MM.1S (cell line): Measurements from ENCODE around the gene SMARCD3.

Experiments used
- EZH2 ChIP-seq: fragments of 300-600 bp; sonication (generic); optimal IDR thresholded peaks from 2 replicates; pipeline ENCODE3; 2017; ENCODE audit warnings: low read depth, mild to moderate bottlenecking, antibody characterized with exemption, low read length, mixed read lengths
- EZH2phosphoT487 ChIP-seq: fragments of 300-600 bp; sonication (generic); IDR thresholded peaks from 2 replicates; pipeline ENCODE4 v1.6.1; 2018; ENCODE audit warnings: antibody characterized with exemption, low read length
- TF ChIP-seq, protein P1 (sequence below): fragments of 300-600 bp; sonication (generic); IDR thresholded peaks from 2 replicates; pipeline ENCODE4 v1.5.1; 2016; ENCODE audit warnings: antibody characterized with exemption, low read length, mixed read lengths

DNA sequence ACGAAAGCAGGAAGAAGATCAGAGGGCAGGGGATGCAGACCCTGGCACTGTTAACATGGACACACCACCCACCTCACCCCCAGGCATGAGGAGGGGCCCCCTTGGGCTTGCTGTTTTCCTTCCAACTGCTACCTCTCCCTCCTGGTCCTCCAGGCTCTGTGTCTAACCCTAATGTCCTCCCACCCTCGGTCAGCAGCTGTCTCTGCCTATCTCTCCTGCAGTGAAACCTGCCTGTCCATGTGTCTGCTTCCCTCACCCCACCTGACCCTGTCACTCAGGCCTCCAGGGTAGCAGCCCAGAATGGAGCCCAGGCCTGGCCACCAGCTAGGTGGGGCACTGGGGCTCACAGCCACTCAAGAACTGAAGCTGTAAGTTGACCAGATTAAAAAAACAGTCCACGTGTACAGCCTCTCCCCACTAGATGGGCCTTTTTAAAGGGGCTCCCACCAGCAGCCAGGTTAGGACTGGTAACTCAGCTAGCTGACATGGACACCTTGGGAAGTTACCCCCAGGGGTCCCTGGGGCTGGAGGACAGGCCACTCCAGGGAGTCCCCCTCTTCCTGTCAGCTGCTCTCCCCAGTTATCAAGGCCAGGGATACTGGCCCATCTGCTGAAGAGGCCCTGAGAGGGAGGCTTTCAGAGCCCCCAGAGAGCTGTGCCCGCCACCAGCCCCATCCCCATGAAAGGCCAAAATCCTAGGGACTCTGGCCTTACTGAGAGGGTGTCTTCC, 1.5 kb downstream of the SMARCD3 start:
- TF ChIP-seq EZH2 (no peak), EZH2phosphoT487 (no peak)
- TF ChIP-seq, protein P1, sequence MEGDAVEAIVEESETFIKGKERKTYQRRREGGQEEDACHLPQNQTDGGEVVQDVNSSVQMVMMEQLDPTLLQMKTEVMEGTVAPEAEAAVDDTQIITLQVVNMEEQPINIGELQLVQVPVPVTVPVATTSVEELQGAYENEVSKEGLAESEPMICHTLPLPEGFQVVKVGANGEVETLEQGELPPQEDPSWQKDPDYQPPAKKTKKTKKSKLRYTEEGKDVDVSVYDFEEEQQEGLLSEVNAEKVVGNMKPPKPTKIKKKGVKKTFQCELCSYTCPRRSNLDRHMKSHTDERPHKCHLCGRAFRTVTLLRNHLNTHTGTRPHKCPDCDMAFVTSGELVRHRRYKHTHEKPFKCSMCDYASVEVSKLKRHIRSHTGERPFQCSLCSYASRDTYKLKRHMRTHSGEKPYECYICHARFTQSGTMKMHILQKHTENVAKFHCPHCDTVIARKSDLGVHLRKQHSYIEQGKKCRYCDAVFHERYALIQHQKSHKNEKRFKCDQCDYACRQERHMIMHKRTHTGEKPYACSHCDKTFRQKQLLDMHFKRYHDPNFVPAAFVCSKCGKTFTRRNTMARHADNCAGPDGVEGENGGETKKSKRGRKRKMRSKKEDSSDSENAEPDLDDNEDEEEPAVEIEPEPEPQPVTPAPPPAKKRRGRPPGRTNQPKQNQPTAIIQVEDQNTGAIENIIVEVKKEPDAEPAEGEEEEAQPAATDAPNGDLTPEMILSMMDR, result no peak
